H1 (cell line): ENCODE measurements around the gene SPOCD1. TPM values are rescaled to one million over a fixed set of nuclear protein-coding genes. Genes with fewer than 3 reads are reported as not detected.
A peak's percentile ranks its signal among the peaks of the same experiment; 100 is the strongest.

ENCODE experiments used
- CTCF ChIA-PET: fragments of 300-600 bp; sonication (Branson Sonifier 250); formaldehyde crosslinking; loops from one replicate; lab custom pipeline; 2021; ENCODE audit not compliant: partially characterized antibody; lab: Charles Lee
- POLR2A ChIA-PET: fragments of 300-600 bp; sonication (Branson Sonifier 250); formaldehyde crosslinking; loops from one replicate; lab custom pipeline; 2021; ENCODE audit warnings: inconsistent platforms; ENCODE audit not compliant: partially characterized antibody; lab: Charles Lee
- DNase-seq, 2 experiments: peaks; one replicate each; pipeline versions ENCODE4 v3.0.0 to v3.0.0-alpha.2; 2010 to 2022; ENCODE audit warnings: low spot score in 2 of 2, low read depth in 1 of 2, mixed read lengths in 1 of 2
- FAIRE-seq: peaks from 2 replicates; lab custom pipeline; 2011; peaks lifted over from hg19 to GRCh38; lab: Jason Lieb, UNC
- H2AFZ ChIP-seq: 2 replicates; pipeline ENCODE4 v1.8.1; 2012; ENCODE audit warnings: low read length, inconsistent platforms
- H2AK5ac ChIP-seq: 2 replicates; pipeline ENCODE4 v1.6.1; 2013; ENCODE audit warnings: low read depth, low read length
- H2BK120ac ChIP-seq: replicated peaks from 2 replicates; pipeline ENCODE3; 2013; ENCODE audit warnings: low read depth, low read length, inconsistent platforms
- H2BK12ac ChIP-seq: 2 replicates; pipeline ENCODE4 v1.6.1; 2013; ENCODE audit warnings: low read depth, low read length
- H2BK15ac ChIP-seq: 2 replicates; pipeline ENCODE4 v1.6.1; 2013; ENCODE audit warnings: low read length
- H2BK20ac ChIP-seq: 2 replicates; pipeline ENCODE4 v1.6.1; 2013; ENCODE audit warnings: low read length
- H2BK5ac ChIP-seq: 2 replicates; pipeline ENCODE4 v1.6.1; 2013; ENCODE audit warnings: low read depth, low read length
- H3K14ac ChIP-seq: 2 replicates; pipeline ENCODE4 v1.6.1; 2013; ENCODE audit warnings: inconsistent platforms; ENCODE audit not compliant: insufficient read length
- H3K18ac ChIP-seq: 2 replicates; pipeline ENCODE4 v1.6.1; 2013; ENCODE audit warnings: low read length; ENCODE audit errors: extremely low read depth
- H3K23ac ChIP-seq: 2 replicates; pipeline ENCODE4 v1.6.1; 2013; ENCODE audit warnings: inconsistent platforms; ENCODE audit not compliant: insufficient read length
- H3K23me2 ChIP-seq: 2 replicates; pipeline ENCODE4 v1.6.1; 2013; ENCODE audit warnings: low read depth, low read length
- H3K27ac ChIP-seq: 2 replicates; pipeline ENCODE4 v1.6.1; 2011; ENCODE audit warnings: low read depth, low read length, inconsistent platforms
- H3K27me3 ChIP-seq, 4 experiments: replicated peaks in 1 of 4; 1 replicate in 1 of 4; 2 replicates in 3 of 4; pipeline versions ENCODE4 v1.6.1 to v1.8.1; 2011 to 2013; ENCODE audit warnings: low read length in 3 of 4, mild to moderate bottlenecking in 3 of 4, inconsistent platforms in 2 of 4, mixed read lengths in 2 of 4, moderate library complexity in 1 of 4; ENCODE audit not compliant: control insufficient read depth in 3 of 4, insufficient read depth in 3 of 4; ENCODE audit errors: extremely low read depth in 1 of 4
- H3K36me3 ChIP-seq, 4 experiments: 2 replicates each; pipeline versions ENCODE4 v1.6.1 to v1.8.1; 2011 to 2013; ENCODE audit warnings: mild to moderate bottlenecking in 4 of 4, low read length in 3 of 4, moderate library complexity in 2 of 4, control low read depth in 1 of 4, inconsistent platforms in 1 of 4; ENCODE audit not compliant: insufficient read depth in 4 of 4, control insufficient read depth in 2 of 4
- H3K4ac ChIP-seq: replicated peaks from 2 replicates; pipeline ENCODE3; 2013; ENCODE audit warnings: low read length, low read depth, mixed read lengths, inconsistent platforms; ENCODE audit not compliant: insufficient read length
- H3K4me1 ChIP-seq, 4 experiments: replicated peaks in 1 of 4; 1 replicate in 1 of 4; 2 replicates in 3 of 4; pipeline versions ENCODE4 v1.6.1 to v1.8.1; 2011 to 2013; ENCODE audit warnings: low read length in 3 of 4, inconsistent platforms in 2 of 4, mixed read lengths in 1 of 4; ENCODE audit not compliant: insufficient read depth in 4 of 4, control insufficient read depth in 3 of 4
- H3K4me2 ChIP-seq, 2 experiments: 2 replicates each; pipeline versions ENCODE4 v1.6.1 to v1.8.1; 2011 to 2013; ENCODE audit warnings: low read depth in 2 of 2, low read length in 2 of 2, control low read depth in 1 of 2, inconsistent platforms in 1 of 2, mild to moderate bottlenecking in 1 of 2; ENCODE audit not compliant: insufficient read depth in 1 of 2
- H3K4me3 ChIP-seq, 4 experiments: fragments of 200-600, 300-600 bp in 1 of 4; sonication (generic), shearing (Covaris generic), sonication (Bioruptor Twin) in 1 of 4; 2 replicates each; pipeline versions ENCODE4 v1.5.1 to v1.8.1; 2011 to 2016; ENCODE audit warnings: low read length in 4 of 4, low read depth in 3 of 4, control low read depth in 2 of 4, inconsistent platforms in 2 of 4, mild to moderate bottlenecking in 2 of 4, mixed read lengths in 1 of 4, moderate library complexity in 1 of 4; ENCODE audit not compliant: insufficient read depth in 2 of 4; ENCODE audit errors: extremely low read depth in 1 of 4
- H3K56ac ChIP-seq: replicated peaks from 2 replicates; pipeline ENCODE3; 2013; ENCODE audit warnings: low read depth, mild to moderate bottlenecking, mixed read lengths, low read length, inconsistent platforms; ENCODE audit not compliant: insufficient read length
- H3K79me1 ChIP-seq: 2 replicates; pipeline ENCODE4 v1.6.1; 2013; ENCODE audit warnings: low read depth, low read length, control low read depth
- H3K79me2 ChIP-seq, 2 experiments: 2 replicates each; pipeline versions ENCODE4 v1.6.1 to v1.8.1; 2012 to 2013; ENCODE audit warnings: low read length in 2 of 2, mild to moderate bottlenecking in 2 of 2, inconsistent platforms in 1 of 2; ENCODE audit not compliant: insufficient read depth in 2 of 2, control insufficient read depth in 1 of 2
- H3K9ac ChIP-seq, 4 experiments: replicated peaks in 1 of 4; 1 replicate in 1 of 4; 2 replicates in 3 of 4; pipeline versions ENCODE4 v1.6.1 to v1.8.1; 2011 to 2013; ENCODE audit warnings: low read depth in 3 of 4, low read length in 3 of 4, control low read depth in 2 of 4, mild to moderate bottlenecking in 2 of 4, moderate library complexity in 2 of 4, inconsistent platforms in 1 of 4; ENCODE audit errors: extremely low read depth in 1 of 4
- H3K9me3 ChIP-seq, 2 experiments: 2 replicates each; pipeline versions ENCODE4 v1.6.1 to v1.8.1; 2012 to 2013; ENCODE audit warnings: mild to moderate bottlenecking in 2 of 2, moderate library complexity in 2 of 2, control low read depth in 1 of 2, inconsistent platforms in 1 of 2, low read depth in 1 of 2, low read length in 1 of 2, mixed read lengths in 1 of 2; ENCODE audit not compliant: insufficient read depth in 2 of 2
- H4K20me1 ChIP-seq, 2 experiments: replicated peaks in 1 of 2; 2 replicates each; pipeline versions ENCODE3 to v1.8.1; 2011 to 2013; ENCODE audit warnings: inconsistent platforms in 2 of 2, low read length in 2 of 2, mild to moderate bottlenecking in 1 of 2; ENCODE audit not compliant: insufficient read depth in 2 of 2, control insufficient read depth in 1 of 2
- H4K5ac ChIP-seq: 2 replicates; pipeline ENCODE4 v1.6.1; 2013; ENCODE audit warnings: low read length, low read depth, mixed read lengths, inconsistent platforms; ENCODE audit not compliant: insufficient read length
- H4K8ac ChIP-seq: 2 replicates; pipeline ENCODE4 v1.8.0; 2013; ENCODE audit warnings: mild to moderate bottlenecking, moderate library complexity, low read length, inconsistent platforms; ENCODE audit not compliant: insufficient read depth; ENCODE audit errors: extremely low read depth
- H4K91ac ChIP-seq: replicated peaks from 2 replicates; pipeline ENCODE3; 2013; ENCODE audit warnings: low read length, mixed read lengths, inconsistent platforms; ENCODE audit not compliant: insufficient read length
- ATF3 ChIP-seq: IDR thresholded peaks from 2 replicates; pipeline ENCODE4 v1.6.1; 2011; ENCODE audit warnings: low read depth, mild to moderate bottlenecking, low read length; ENCODE audit not compliant: insufficient read depth
- BACH1 ChIP-seq: IDR thresholded peaks from 2 replicates; pipeline ENCODE4 v1.6.1; 2012; ENCODE audit warnings: low read length, improper control_type of control experiment
- CTBP2 ChIP-seq: IDR thresholded peaks from 2 replicates; pipeline ENCODE4 v1.7.0; 2011; ENCODE audit warnings: borderline replicate concordance, mild to moderate bottlenecking, moderate library complexity, mixed read lengths, low read length; ENCODE audit not compliant: insufficient read depth, insufficient read length
- GTF2F1 ChIP-seq: IDR thresholded peaks from 2 replicates; pipeline ENCODE4 v1.6.1; 2012; ENCODE audit warnings: low read depth, low read length, improper control_type of control experiment, borderline replicate concordance
- NRF1 ChIP-seq: IDR thresholded peaks from 2 replicates; pipeline ENCODE4 v1.6.1; 2011; ENCODE audit warnings: mild to moderate bottlenecking, low read depth, low read length, improper control_type of control experiment
- PHF8 ChIP-seq: fragments of 200-600 bp; sonication (generic); conservative IDR thresholded peaks from 2 replicates; pipeline ENCODE4 v1.7.1; 2012; ENCODE audit warnings: low read depth, mild to moderate bottlenecking, inconsistent platforms, low read length, moderate library complexity
- POU5F1 ChIP-seq: IDR thresholded peaks from 2 replicates; pipeline ENCODE4 v1.6.1; 2011; ENCODE audit warnings: low read depth, mild to moderate bottlenecking, low read length, moderate library complexity
- RAD21 ChIP-seq, 2 experiments: IDR thresholded peaks in 1 of 2; conservative IDR thresholded peaks in 1 of 2; 2 replicates each; pipeline ENCODE4 v1.6.1; 2011; ENCODE audit warnings: low read depth in 2 of 2, low read length in 2 of 2, improper control_type of control experiment in 1 of 2, inconsistent platforms in 1 of 2, mild to moderate bottlenecking in 1 of 2, moderate library complexity in 1 of 2
- RBBP5 ChIP-seq: IDR thresholded peaks from 2 replicates; pipeline ENCODE4 v1.7.1; 2012; ENCODE audit warnings: low read depth, mild to moderate bottlenecking, inconsistent platforms, low read length, moderate library complexity, borderline replicate concordance
- SP1 ChIP-seq: IDR thresholded peaks from 2 replicates; pipeline ENCODE4 v1.6.1; 2011; ENCODE audit warnings: low read depth, low read length
- WGBS, 2 experiments: shearing (Covaris generic) in 1 of 2; methylation state at CpG; one replicate each; pipeline versions ENCODE4 v1.1.6 to v1.1.7; 2013 to 2015; ENCODE audit warnings: low lambda C conversion rate in 2 of 2, mixed read lengths in 2 of 2, inconsistent platforms in 1 of 2, low coverage in 1 of 2, missing lambda C conversion rate in 1 of 2; ENCODE audit not compliant: insufficient replicate concordance in 2 of 2, insufficient coverage in 1 of 2, insufficient read length in 1 of 2; ENCODE audit errors: extremely low coverage in 1 of 2, missing lambda C conversion rate in 1 of 2; 5-methylcytosine and 5-hydroxymethylcytosine counted together
- polyA plus RNA-seq, 7 experiments: library from polyadenylated mRNA; depleted of rRNA in 3 of 7; stranded (reverse) in 5 of 7; unstranded in 2 of 7; fragments of >200 nt in 5 of 7; fragments of 200-250 nt in 2 of 7; gene quantifications; 1 replicate in 5 of 7; 2 replicates in 1 of 7; 4 replicates in 1 of 7; pipeline versions ENCODE4 v1.2.1 to v1.2.3, GENCODE V29; 2011 to 2013; ENCODE audit warnings: missing spikeins in 2 of 7, mixed read lengths in 2 of 7
- total RNA-seq: library from RNA; stranded (reverse); fragmentation: NEBNext Ultra II Directional; extraction: Animal tissue kit (Norgen Biotek cat#: 25700); gene quantifications from 2 replicates; pipeline ENCODE4 v1.2.1, GENCODE V29; 2021

SPOCD1 gene
- total and polyA plus RNA-seq, 2 of the 8 experiments (the other 6 are each of a cell fraction or from before 2014, with no cell fraction given), result 1.8 to 2.9 TPM

- Histone ChIP-seq H3K14ac (no peak overlapping the region), H3K27ac (peak overlapping the region; percentile 88), H2BK120ac (no peak overlapping the region), H2BK15ac (peak overlapping the region; percentile 74), H4K8ac (peak overlapping the region; percentile 91; the same call in 1 of the 2 replicates), H3K27me3 (no peaks in the 10 kb centered on the region), H3K9me3 (no peaks in the 10 kb centered on the region), H2AK5ac (peak overlapping the region; percentile 76), H2BK20ac (peak overlapping the region; percentile 73; the same call in 1 of the 2 replicates), H3K4me2 (peak overlapping the region; percentile 90 to 94), H3K4me1 (peaks cover 3 to 11% (median 5%) of the 10 kb centered on the region in 4 experiments; a peak in 6 of 7 replicates), H3K23me2 (peaks cover 10% of the 10 kb centered on the region), H2BK5ac (peak overlapping the region; percentile 85), H4K5ac (peak overlapping the region; percentile 91), H3K36me3 (no peaks in the 10 kb centered on the region), H4K91ac (peak overlapping the region; percentile 96), H3K4me3 (peak overlapping the region; percentile 79 to 89 (median 88)), H4K20me1 (no peaks in the 10 kb centered on the region), H2BK12ac (peak overlapping the region; percentile 75; the same call in 1 of the 2 replicates), H3K79me2 (no peaks in the 10 kb centered on the region), H3K18ac (peak overlapping the region; percentile 82), H2AFZ (peak overlapping the region; percentile 74; the same call in 1 of the 2 replicates), H3K56ac (peak overlapping the region; percentile 34), H3K79me1 (no peaks in the 10 kb centered on the region), H3K4ac (peak overlapping the region; percentile 61), H3K23ac (no peak overlapping the region), H3K9ac (peak overlapping the region in 3 of 4 experiments; percentile 35 to 79 (median 75); a peak in 5 of 7 replicates)
- DNase-seq, result peak; percentile 77 to 99
- ChIA-PET POLR2A (interaction anchor here (0.9 to 2.8 kb wide), 13 partner anchors 9 to 143 kb away, joined by 3 to 13 read pairs (median 6); partner anchors contain the start of gene PEF1), CTCF (interaction anchor here (0.7 to 8.3 kb wide), 47 partner anchors 12 to 278 kb away, joined by 3 to 206 read pairs (median 6); partner anchors contain the start of genes ADGRB2, COL16A1 and PEF1)
- 6% methylated on average over 32 of the region's 39 CpGs; no CpG with 5 or more reads in 1 of the 2 experiments for WGBS, 2 experiments
- peak; percentile 74 for FAIRE-seq
- 0 out of 2 replicates have a peak, but pooled peaks have one; percentile 57 for TF ChIP-seq SP1
- TF ChIP-seq POU5F1, result no peak
- no peak for TF ChIP-seq ATF3
- TF ChIP-seq RBBP5, result no peak; the same call in 1 of the 2 replicates
- TF ChIP-seq NRF1, result peak; percentile 66
- TF ChIP-seq PHF8, result peak; percentile 67
- no peak for TF ChIP-seq GTF2F1
- TF ChIP-seq CTBP2, result no peak
- TF ChIP-seq RAD21 (IDR thresholded peaks at IDR 0.05 in 1 of 2, conservative IDR thresholded peaks at IDR 0.05 in 1 of 2; ENCODE audit: low read depth in 2 of 2, low read length in 2 of 2), result no peak
- TF ChIP-seq BACH1, result no peak
These were observed 27.5 kb downstream of the SPOCD1 start for GRCh38 chr1:31788138-31788824.
